NCI-H748 (cell line): ENCODE data around the gene ACAD8.

Source experiments
- DNase-seq: peaks from one replicate; lab custom pipeline; 2025; ENCODE audit not compliant: unreplicated experiment; lab: John Stamatoyannopoulos, UW

The ACAD8 gene

DNA sequence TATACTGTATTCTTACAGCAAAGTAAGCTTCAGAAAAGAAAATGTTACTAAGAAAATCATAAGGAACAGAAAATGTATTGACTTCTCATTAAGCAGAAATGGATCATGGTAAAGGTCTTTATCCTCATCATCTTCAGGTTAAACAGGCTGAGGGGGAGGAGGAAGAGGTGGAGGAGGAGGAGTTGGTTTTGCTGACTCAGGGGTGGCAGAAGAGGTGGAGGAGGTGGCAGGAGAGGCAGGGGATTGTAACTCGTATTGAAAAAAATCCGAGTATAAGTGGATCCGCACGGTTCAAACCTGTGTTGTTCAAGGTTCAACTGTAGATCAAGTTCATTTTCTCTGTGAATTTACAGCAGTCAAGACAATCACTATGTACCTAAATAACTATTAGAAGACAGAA, 35.8 kb downstream of the ACAD8 start:
- no peak for DNase-seq

- no peak for DNase-seq
Observed at GRCh38 chr11:134289789-134290188, 36.4 kb downstream of the ACAD8 start.

- no peak for DNase-seq
Observed at GRCh38 chr11:134290646-134291045, 37.3 kb downstream of the ACAD8 start.

GRCh38 chr11:134291196-134291595, 37.8 kb downstream of the ACAD8 start:
- no peak for DNase-seq

- DNase-seq: no peak
Observed at GRCh38 chr11:134292661-134293060, 39.3 kb downstream of the ACAD8 start.

DNA sequence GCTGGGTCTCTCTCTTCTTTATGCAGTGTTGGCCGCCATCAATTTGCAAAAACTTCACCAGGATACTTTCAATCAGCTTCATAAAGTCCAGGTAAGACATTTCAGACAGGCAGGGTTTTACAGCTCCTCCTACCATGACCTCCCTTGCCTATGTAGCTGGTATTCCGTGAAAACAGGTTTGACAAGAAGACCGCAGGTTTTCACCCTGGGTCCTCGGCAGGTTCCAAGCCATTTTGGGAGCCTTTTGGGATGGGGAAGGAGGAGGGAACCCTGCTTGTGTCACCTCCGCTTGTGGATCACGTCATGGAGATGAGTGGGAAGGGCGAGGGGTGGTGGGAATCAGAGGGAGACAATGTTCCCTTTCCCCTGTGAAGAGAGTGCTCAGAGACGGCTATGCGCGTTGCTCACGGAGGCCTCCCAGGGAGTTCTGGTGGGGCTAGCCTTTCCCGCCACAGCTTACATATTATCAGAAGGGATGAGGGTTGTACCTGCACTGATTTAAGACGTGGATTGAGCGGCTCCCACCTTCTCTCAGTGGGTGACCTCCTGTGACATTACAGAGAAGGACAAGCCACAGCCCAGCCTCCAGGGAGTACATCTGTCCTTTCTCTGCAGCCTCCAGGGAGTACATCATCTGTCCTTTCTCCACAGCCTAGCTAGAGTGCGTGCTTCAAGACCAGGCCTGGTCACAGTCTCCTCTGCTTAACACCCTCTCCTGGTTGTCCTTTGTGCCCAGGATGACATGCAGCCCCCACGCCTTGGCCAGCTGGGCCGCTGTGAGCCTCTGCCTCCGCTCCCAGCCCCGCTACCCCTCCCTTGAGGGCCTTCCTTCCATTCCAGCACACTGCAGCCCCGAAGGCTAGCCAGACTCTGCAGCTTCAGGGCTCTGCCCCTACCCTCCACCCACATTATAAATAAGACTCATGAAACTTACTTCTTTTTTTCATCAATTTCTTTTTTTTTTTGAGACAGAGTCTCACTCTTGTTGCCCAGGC, 40.0 kb downstream of the ACAD8 start:
- DNase-seq: no peak

GRCh38 chr11:134294664-134295063, 41.3 kb downstream of the ACAD8 start:
- DNase-seq: no peak

DNA sequence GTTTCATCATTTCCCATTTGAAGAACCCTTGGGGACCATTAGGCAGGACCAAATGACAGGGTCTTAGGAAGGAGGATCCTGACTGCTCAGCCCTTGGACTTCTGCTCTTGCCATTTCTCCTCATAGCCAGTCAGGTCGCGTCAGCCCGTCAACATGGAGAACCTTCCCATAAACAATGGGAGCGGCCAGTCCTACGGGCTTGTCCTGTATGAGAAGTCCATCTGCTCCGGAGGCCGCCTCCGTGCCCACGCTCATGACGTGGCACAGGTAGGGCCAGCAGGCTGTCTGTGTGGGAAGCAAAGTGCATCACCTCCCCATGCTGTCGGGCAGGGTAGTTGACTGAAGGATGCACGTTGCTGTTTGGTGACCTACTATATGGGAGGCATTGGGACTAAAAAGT, 58.9 kb downstream of the ACAD8 start:
- no peak for DNase-seq

DNA sequence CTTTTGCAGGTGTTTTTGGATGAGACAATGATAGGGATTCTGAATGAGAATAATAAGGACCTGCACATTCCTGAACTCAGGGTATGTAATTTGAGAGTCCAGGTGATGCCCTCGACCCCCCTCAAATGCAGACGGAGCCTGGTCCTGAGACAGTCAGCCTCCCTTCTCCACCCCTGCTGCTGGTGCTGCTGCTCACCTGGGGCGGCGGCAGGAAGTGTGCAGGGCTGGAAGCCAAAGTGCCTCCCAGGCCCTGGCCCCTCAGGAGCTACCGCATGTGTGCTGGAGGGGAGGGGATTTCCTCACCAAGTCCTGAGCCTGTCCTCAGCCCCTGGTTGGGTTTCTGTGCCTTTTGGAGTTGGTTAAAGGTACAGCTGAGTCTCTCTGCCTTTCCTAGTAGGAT, 59.4 kb downstream of the ACAD8 start:
- DNase-seq: no peak

DNA sequence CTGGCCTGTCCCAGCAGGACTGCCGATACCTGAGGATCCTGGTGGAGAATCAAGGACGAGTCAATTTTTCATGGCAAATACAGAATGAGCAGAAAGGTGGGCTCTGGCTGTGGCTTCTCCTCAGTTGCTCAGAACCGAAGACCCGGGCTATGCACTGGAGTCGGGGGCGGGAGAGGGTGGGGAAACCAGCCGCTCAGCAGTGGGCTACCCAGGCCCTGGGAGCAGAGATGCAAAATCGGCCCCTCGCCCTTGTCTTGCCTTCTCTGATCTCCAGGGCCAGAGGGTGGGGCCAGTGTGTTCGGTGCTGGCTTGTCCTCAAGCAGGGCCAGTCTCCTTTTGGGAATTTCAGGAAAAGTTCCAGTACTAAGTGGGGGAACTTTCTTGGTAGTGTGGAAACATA, 60.0 kb downstream of the ACAD8 start:
- no peak for DNase-seq

DNA sequence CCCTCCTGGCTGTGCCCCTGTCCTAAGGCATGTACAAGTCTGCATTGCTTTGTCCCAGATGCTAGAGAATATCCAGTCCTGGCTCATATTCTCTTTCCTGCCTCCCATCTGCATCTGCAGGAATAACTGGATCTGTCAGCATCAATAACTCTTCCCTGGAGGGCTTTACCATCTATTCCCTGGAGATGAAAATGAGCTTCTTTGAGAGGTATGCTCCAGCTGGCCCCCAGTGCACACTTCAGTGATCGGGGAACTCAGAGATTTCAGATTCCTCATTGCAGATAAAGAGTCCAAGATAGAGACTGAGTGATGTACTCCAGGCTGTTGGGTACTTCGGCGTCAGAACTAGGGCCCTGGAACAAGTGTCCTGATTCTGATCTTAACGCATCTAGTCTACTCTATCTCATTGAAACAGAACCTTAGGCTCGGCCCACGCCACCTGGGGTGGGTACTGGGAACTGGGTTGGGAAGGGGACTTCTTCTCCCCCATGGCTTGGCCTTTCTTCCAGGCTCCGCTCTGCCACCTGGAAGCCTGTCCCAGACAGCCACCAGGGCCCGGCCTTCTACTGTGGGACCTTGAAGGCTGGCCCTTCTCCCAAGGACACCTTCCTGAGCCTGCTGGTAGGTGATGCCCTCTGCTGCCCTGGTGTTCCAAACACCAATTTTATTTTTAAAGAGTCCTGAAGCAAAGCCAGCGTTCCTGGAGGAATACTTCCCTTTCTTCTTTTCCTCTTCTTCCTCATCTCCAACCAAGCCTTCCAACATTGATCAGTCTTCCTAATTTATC, 60.6 kb downstream of the ACAD8 start:
- no peak for DNase-seq
